Measurements from ENCODE around the gene PKP1. TPM values are rescaled to one million over a fixed set of nuclear protein-coding genes. Genes with fewer than 3 reads are reported as not detected.

PKP1 gene
- polyA plus RNA-seq, 1 donor (not counting 4 experiments of a cell fraction or from before 2014, with no cell fraction given) = 169 TPM

DNA sequence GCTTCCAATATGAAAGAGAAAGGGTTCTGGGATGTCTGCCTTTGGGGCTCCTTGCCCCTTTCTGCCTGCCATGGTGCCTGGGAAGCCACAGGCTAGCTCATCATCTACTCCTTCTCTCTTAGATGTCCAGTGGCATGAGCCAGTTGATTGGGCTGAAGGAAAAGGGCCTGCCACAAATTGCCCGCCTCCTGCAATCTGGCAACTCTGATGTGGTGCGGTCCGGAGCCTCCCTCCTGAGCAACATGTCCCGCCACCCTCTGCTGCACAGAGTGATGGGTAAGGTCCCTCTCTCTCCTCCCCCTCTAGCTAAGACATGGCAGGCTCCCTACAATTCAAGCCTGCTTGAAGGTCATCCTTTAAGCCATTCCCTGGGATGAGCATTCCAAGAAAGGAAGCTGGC lies 41.0 kb downstream of the PKP1 start:
- Histone ChIP-seq H3K4me2 (ENCODE audit: control insufficient read depth, extremely low read depth, insufficient read depth, low read depth, low read length) (no peak overlapping the region), H3K36me3 (ENCODE audit: control insufficient read depth in 2 of 2, extremely low read depth in 1 of 2, insufficient read depth in 2 of 2, low read length in 2 of 2) (peaks cover 84 to 93% of the 10 kb centered on the region in 2 experiments), H3K27ac (ENCODE audit: control insufficient read depth, insufficient read depth, low read length) (no peak overlapping the region), H2AFZ (ENCODE audit: control insufficient read depth, low read length) (no peak overlapping the region), H3K9me1 (ENCODE audit: control insufficient read depth, extremely low read depth, insufficient read depth, low read length) (peaks cover 8% of the 10 kb centered on the region), H3K79me2 (ENCODE audit: control insufficient read depth, insufficient read depth, low read length) (no peaks in the 10 kb centered on the region), H3K4me1 (ENCODE audit: control insufficient read depth, extremely low read depth, insufficient read depth, low read length) (peaks cover 17% of the 10 kb centered on the region), H3K9me3 (ENCODE audit: control insufficient read depth, low read depth, low read length) (no peaks in the 10 kb centered on the region), H3K4me3 (ENCODE audit: control insufficient read depth in 2 of 3, extremely low read depth in 1 of 3, insufficient read depth in 2 of 3, low read depth in 1 of 3, low read length in 3 of 3) (no peak overlapping the region), H3K9ac (ENCODE audit: control insufficient read depth, extremely low read depth, insufficient read depth, low read length) (no peak overlapping the region), H3K27me3 (ENCODE audit: control insufficient read depth, extremely low read depth, insufficient read depth, low read length) (no peaks in the 10 kb centered on the region), H4K20me1 (ENCODE audit: control insufficient read depth, extremely low read depth, insufficient read depth, low read length) (no peaks in the 10 kb centered on the region)
- dilution Hi-C loops (cut with MboI; ENCODE audit: extremely low pct_ligation_motif_present, low sequenced_read_pairs) = no loop called here
- DNase-seq (ENCODE audit: low read depth, low spot score) (no peak), FAIRE-seq (no peak)
- no peak for TF ChIP-seq EZH2 (IDR thresholded peaks at IDR 0.05; ENCODE audit: low read length)
- TF ChIP-seq, protein P1, sequence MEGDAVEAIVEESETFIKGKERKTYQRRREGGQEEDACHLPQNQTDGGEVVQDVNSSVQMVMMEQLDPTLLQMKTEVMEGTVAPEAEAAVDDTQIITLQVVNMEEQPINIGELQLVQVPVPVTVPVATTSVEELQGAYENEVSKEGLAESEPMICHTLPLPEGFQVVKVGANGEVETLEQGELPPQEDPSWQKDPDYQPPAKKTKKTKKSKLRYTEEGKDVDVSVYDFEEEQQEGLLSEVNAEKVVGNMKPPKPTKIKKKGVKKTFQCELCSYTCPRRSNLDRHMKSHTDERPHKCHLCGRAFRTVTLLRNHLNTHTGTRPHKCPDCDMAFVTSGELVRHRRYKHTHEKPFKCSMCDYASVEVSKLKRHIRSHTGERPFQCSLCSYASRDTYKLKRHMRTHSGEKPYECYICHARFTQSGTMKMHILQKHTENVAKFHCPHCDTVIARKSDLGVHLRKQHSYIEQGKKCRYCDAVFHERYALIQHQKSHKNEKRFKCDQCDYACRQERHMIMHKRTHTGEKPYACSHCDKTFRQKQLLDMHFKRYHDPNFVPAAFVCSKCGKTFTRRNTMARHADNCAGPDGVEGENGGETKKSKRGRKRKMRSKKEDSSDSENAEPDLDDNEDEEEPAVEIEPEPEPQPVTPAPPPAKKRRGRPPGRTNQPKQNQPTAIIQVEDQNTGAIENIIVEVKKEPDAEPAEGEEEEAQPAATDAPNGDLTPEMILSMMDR (optimal IDR thresholded peaks at IDR 0.05 in 1 of 3, IDR thresholded peaks at IDR 0.05 in 1 of 3, conservative IDR thresholded peaks at IDR 0.05 in 1 of 3; ENCODE audit: extremely low read depth in 1 of 3, insufficient read depth in 2 of 3, low read length in 3 of 3) = no peak

DNA sequence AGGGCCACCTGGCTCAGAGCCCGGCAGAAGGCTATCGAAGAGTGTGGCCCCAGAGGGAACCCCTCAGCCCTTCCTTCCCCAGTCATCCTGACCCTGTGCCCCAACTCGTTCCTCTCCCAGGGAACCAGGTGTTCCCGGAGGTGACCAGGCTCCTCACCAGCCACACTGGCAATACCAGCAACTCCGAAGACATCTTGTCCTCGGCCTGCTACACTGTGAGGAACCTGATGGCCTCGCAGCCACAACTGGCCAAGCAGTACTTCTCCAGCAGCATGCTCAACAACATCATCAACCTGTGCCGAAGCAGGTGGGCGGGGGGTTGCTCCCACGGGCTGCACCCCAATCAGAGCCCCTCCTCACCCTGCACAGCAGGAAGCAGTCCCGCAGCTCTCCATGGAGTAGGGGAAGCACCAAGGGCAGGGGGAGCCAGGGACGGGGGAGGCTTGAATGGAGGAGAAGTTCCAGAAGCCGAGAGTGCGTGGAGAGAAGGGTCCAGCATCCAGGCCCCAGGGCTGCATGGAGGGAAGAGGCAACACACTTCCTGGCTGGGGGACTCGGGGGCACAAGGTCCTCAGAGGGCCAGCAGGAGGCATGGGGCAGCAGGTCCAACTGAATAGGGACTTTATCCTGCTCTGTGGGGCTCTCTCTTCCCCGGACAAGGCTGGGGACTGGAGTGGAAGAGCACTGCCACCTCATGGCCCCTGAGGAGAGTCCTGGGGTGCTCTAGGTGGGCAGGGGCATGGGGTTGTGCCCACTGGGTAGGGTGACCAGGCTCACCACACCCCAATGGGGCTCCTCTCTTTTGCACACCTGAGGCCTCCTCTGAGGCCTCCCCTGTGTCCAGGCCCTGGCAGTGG lies 41.7 kb downstream of the PKP1 start:
- FAIRE-seq (no peak), DNase-seq (ENCODE audit: low read depth, low spot score) (no peak)
- no peak overlapping the region for H3K27ac ChIP-seq (ENCODE audit: control insufficient read depth, insufficient read depth, low read length)
- H3K4me2 ChIP-seq (ENCODE audit: control insufficient read depth, extremely low read depth, insufficient read depth, low read depth, low read length) = no peak overlapping the region
- no peak overlapping the region for H3K9ac ChIP-seq (ENCODE audit: control insufficient read depth, extremely low read depth, insufficient read depth, low read length)
- no peaks in the 10 kb centered on the region for H3K79me2 ChIP-seq (ENCODE audit: control insufficient read depth, insufficient read depth, low read length)
- no peaks in the 10 kb centered on the region for H3K9me3 ChIP-seq (ENCODE audit: control insufficient read depth, low read depth, low read length)
- no peak overlapping the region for H3K4me3 ChIP-seq (ENCODE audit: control insufficient read depth in 2 of 3, extremely low read depth in 1 of 3, insufficient read depth in 2 of 3, low read depth in 1 of 3, low read length in 3 of 3)
- peaks cover 78 to 92% of the 10 kb centered on the region in 2 experiments for H3K36me3 ChIP-seq (ENCODE audit: control insufficient read depth in 2 of 2, extremely low read depth in 1 of 2, insufficient read depth in 2 of 2, low read length in 2 of 2)
- no peaks in the 10 kb centered on the region for H3K27me3 ChIP-seq (ENCODE audit: control insufficient read depth, extremely low read depth, insufficient read depth, low read length)
- TF ChIP-seq, protein P1 (optimal IDR thresholded peaks at IDR 0.05 in 1 of 3, IDR thresholded peaks at IDR 0.05 in 1 of 3, conservative IDR thresholded peaks at IDR 0.05 in 1 of 3; ENCODE audit: extremely low read depth in 1 of 3, insufficient read depth in 2 of 3, low read length in 3 of 3) = no peak
- TF ChIP-seq EZH2 (IDR thresholded peaks at IDR 0.05; ENCODE audit: low read length) = no peak
- H2AFZ ChIP-seq (ENCODE audit: control insufficient read depth, low read length) = no peak overlapping the region
- dilution Hi-C loops (cut with MboI; ENCODE audit: extremely low pct_ligation_motif_present, low sequenced_read_pairs) = no loop called here
- peaks cover 11% of the 10 kb centered on the region for H3K4me1 ChIP-seq (ENCODE audit: control insufficient read depth, extremely low read depth, insufficient read depth, low read length)
- H4K20me1 ChIP-seq (ENCODE audit: control insufficient read depth, extremely low read depth, insufficient read depth, low read length) = no peaks in the 10 kb centered on the region
- H3K9me1 ChIP-seq (ENCODE audit: control insufficient read depth, extremely low read depth, insufficient read depth, low read length) = peaks cover 4% of the 10 kb centered on the region
